ENCODE measurements around the gene TOM1L2. TPM values are rescaled to one million over a fixed set of nuclear protein-coding genes. Genes with fewer than 3 reads are reported as not detected.

Gene TOM1L2
- total RNA-seq, 1 donor from 2014 or later = 4.3 TPM

DNA sequence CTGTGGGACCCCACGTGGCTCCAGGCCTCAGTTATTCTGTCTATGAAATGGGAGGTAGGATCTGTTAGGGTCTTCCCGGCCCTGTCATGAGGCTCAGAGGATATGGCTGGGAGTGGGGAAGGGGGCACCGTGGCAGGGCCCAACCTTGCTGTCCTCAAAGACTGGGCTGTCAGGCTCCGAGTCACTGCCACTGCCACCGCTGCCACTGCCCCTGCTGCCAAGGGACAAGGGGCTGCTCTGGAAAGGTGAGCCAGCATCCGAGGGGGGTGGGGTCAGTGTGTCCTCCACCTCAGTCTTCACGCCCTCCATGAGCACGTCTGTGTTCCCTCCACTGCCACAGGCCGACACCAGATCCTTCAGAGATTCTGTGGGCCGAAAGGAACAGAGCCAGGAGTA lies 154.7 kb downstream of the TOM1L2 start:
- Histone ChIP-seq H3K9me3 (ENCODE audit: low read depth) (no peaks in the 10 kb centered on the region), H3F3A (ENCODE audit: low read depth) (peaks cover 8% of the 10 kb centered on the region), H2AFZ (replicated peaks) (no peak overlapping the region), H3K4me1 (peaks cover 16% of the 10 kb centered on the region), H3K4me3 (no peak overlapping the region), H3K4me2 (no peak overlapping the region), H3K27me3 (no peaks in the 10 kb centered on the region), H4K20me1 (ENCODE audit: low read depth) (peaks cover 69% of the 10 kb centered on the region), H3K9ac (no peak overlapping the region), H3K27ac (no peak overlapping the region), H3K79me2 (ENCODE audit: low read depth) (peaks cover 21% of the 10 kb centered on the region), H3K36me3 (no peaks in the 10 kb centered on the region)
- Mint-ChIP-seq H3K4me1 (peaks cover 42% of the 10 kb centered on the region), H3K27me3 (ENCODE audit: insufficient read depth, low read depth) (peaks cover 4% of the 10 kb centered on the region), H3K4me3 (no peak overlapping the region), H3K36me3 (peaks cover 13% of the 10 kb centered on the region), H3K9me3 (no peaks in the 10 kb centered on the region), H3K27ac (no peak overlapping the region)
- no peak for TF ChIP-seq EZH2phosphoT487 (IDR thresholded peaks at IDR 0.05)
- TF ChIP-seq EZH2 (IDR thresholded peaks at IDR 0.05) = no peak
- TF ChIP-seq, protein P1, sequence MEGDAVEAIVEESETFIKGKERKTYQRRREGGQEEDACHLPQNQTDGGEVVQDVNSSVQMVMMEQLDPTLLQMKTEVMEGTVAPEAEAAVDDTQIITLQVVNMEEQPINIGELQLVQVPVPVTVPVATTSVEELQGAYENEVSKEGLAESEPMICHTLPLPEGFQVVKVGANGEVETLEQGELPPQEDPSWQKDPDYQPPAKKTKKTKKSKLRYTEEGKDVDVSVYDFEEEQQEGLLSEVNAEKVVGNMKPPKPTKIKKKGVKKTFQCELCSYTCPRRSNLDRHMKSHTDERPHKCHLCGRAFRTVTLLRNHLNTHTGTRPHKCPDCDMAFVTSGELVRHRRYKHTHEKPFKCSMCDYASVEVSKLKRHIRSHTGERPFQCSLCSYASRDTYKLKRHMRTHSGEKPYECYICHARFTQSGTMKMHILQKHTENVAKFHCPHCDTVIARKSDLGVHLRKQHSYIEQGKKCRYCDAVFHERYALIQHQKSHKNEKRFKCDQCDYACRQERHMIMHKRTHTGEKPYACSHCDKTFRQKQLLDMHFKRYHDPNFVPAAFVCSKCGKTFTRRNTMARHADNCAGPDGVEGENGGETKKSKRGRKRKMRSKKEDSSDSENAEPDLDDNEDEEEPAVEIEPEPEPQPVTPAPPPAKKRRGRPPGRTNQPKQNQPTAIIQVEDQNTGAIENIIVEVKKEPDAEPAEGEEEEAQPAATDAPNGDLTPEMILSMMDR (IDR thresholded peaks at IDR 0.05) = no peak
- no peak for DNase-seq (ENCODE audit: low spot score)

DNA sequence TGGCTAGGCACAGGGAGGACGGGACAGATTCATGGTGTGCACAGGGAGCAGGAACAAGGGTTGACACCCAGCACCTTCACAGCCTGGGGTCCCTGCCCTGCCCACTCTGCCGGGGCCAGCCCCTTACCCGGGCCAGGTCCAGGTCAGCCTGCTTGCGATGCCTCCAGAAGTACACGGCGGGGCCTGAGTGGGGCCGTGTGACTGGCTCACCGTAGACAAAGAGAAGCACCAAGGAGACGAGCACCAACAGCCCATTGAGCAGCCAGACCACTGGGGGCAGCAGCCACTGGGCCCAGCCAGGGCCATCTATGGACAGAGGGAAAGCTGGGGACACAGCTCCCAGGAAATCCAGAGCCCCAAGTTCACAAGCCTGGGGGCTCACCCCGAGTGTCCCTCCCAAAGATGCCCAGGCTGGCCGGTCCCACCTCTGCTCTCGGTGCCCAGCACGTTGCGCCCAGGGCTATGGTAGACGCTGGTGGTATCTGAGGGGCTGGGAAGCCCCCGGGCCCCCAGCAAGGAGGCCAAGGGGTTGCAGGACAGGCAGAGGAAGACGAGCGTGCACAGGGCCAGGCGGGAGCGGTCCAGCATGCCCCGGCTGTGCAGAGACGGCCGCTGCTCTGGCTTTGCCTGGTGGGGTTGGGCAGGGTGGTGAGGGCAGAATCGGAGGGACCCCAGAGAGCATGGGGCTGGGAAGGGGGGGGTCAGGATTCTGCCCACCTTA lies 155.2 kb downstream of the TOM1L2 start:
- peaks cover 14% of the 10 kb centered on the region for H3F3A ChIP-seq (ENCODE audit: low read depth)
- TF ChIP-seq, protein P1 (IDR thresholded peaks at IDR 0.05) = no peak
- TF ChIP-seq EZH2phosphoT487 (IDR thresholded peaks at IDR 0.05) (no peak), EZH2 (IDR thresholded peaks at IDR 0.05) (no peak)
- no peaks in the 10 kb centered on the region for H3K36me3 ChIP-seq
- no peak overlapping the region for H3K4me3 ChIP-seq
- no peaks in the 10 kb centered on the region for H3K27me3 ChIP-seq
- H3K9me3 Mint-ChIP-seq = no peaks in the 10 kb centered on the region
- H3K4me2 ChIP-seq = no peak overlapping the region
- DNase-seq (ENCODE audit: low spot score) = no peak
- H3K9ac ChIP-seq = no peak overlapping the region
- no peak overlapping the region for H2AFZ ChIP-seq (replicated peaks)
- peaks cover 16% of the 10 kb centered on the region for H3K79me2 ChIP-seq (ENCODE audit: low read depth)
- no peaks in the 10 kb centered on the region for H3K9me3 ChIP-seq (ENCODE audit: low read depth)
- H3K27ac ChIP-seq = no peak overlapping the region
- peaks cover 12% of the 10 kb centered on the region for H3K4me1 ChIP-seq
- H3K4me1 Mint-ChIP-seq = peaks cover 41% of the 10 kb centered on the region
- peaks cover 69% of the 10 kb centered on the region for H4K20me1 ChIP-seq (ENCODE audit: low read depth)
- no peak overlapping the region for H3K4me3 Mint-ChIP-seq
- H3K36me3 Mint-ChIP-seq = peaks cover 13% of the 10 kb centered on the region
- H3K27ac Mint-ChIP-seq = no peak overlapping the region
- H3K27me3 Mint-ChIP-seq (ENCODE audit: insufficient read depth, low read depth) = peaks cover 4% of the 10 kb centered on the region

DNA sequence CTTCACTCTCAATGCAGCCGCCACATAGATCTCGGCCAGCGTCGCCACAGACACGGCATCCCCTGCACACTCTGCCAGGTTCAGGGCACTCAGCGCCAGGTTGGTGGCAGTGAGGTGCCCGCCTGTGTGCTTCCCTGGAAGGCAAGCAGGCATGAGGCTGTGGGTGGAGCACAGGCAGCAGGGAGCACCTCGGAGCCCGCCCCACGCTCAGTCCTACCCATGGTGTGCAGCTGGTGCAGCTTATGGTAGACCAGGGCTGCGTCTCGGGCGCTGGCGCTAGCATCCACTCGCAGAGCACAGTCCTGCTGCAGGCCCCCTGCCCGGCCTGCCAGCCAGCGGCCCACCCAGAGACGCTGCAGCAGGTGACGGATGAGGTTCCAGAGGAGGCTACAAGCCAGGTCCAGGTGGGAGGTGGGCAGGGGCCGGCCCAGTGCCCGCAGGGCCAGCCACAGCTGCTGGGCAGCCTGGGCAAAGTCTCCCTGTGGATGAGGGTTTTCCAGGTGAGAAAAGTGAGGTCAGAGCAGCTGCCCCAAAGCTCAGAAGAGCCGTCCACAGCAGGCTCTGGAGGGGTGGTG lies 155.9 kb downstream of the TOM1L2 start:
- H3K9ac ChIP-seq = no peak overlapping the region
- Mint-ChIP-seq H3K27ac (no peak overlapping the region), H3K36me3 (peaks cover 13% of the 10 kb centered on the region), H3K4me1 (peaks cover 41% of the 10 kb centered on the region), H3K4me3 (no peak overlapping the region), H3K27me3 (ENCODE audit: insufficient read depth, low read depth) (peaks cover 4% of the 10 kb centered on the region), H3K9me3 (no peaks in the 10 kb centered on the region)
- no peak overlapping the region for H3K4me3 ChIP-seq
- H3K27me3 ChIP-seq = no peaks in the 10 kb centered on the region
- no peak overlapping the region for H2AFZ ChIP-seq (replicated peaks)
- peaks cover 9% of the 10 kb centered on the region for H3K79me2 ChIP-seq (ENCODE audit: low read depth)
- TF ChIP-seq, protein P1 (IDR thresholded peaks at IDR 0.05) = no peak
- TF ChIP-seq EZH2 (IDR thresholded peaks at IDR 0.05) = no peak
- TF ChIP-seq EZH2phosphoT487 (IDR thresholded peaks at IDR 0.05) = no peak
- DNase-seq (ENCODE audit: low spot score) = no peak
- H3F3A ChIP-seq (ENCODE audit: low read depth) = peaks cover 20% of the 10 kb centered on the region
- peaks cover 13% of the 10 kb centered on the region for H3K4me1 ChIP-seq
- no peak overlapping the region for H3K4me2 ChIP-seq
- peaks cover 69% of the 10 kb centered on the region for H4K20me1 ChIP-seq (ENCODE audit: low read depth)
- H3K9me3 ChIP-seq (ENCODE audit: low read depth) = no peaks in the 10 kb centered on the region
- H3K36me3 ChIP-seq = no peaks in the 10 kb centered on the region
- no peak overlapping the region for H3K27ac ChIP-seq
